GM23248 (cell line): ENCODE results near the gene CCDC187.

Experiments
- EZH2 ChIP-seq: fragments of 200-600 bp; sonication (generic); IDR thresholded peaks from 2 replicates; pipeline ENCODE4 v1.6.1; 2018; ENCODE audit warnings: antibody characterized with exemption, mild to moderate bottlenecking; ENCODE audit not compliant: insufficient read depth, poor library complexity, severe bottlenecking
- EZH2phosphoT487 ChIP-seq: fragments of 200-600 bp; sonication (generic); IDR thresholded peaks from 2 replicates; pipeline ENCODE4 v1.6.1; 2018; ENCODE audit warnings: antibody characterized with exemption, moderate library complexity, mild to moderate bottlenecking, low read depth; ENCODE audit not compliant: insufficient read depth

GRCh38 chr9:136247947-136248637 lies 55.8 kb downstream of the CCDC187 start:
- TF ChIP-seq EZH2: no peak
- TF ChIP-seq EZH2phosphoT487: no peak
